ENCODE measurements around the gene PRKAG2.

Gene PRKAG2

GRCh38 chr7:151626422-151627115, 250.3 kb downstream of the PRKAG2 start:
- H3K27me3 ChIP-seq (ENCODE audit: control insufficient read depth in 3 of 3, insufficient read depth in 3 of 3, low read depth in 1 of 3, low read length in 3 of 3) = no peaks in the 10 kb centered on the region
- no peak overlapping the region for H3K27ac ChIP-seq (replicated peaks; ENCODE audit: low read length)
- H3K4ac ChIP-seq (ENCODE audit: low read length) = no peak overlapping the region
- H3K79me1 ChIP-seq (ENCODE audit: low read depth, low read length) = no peaks in the 10 kb centered on the region
- H2BK15ac ChIP-seq (ENCODE audit: low read length) = no peak overlapping the region
- peaks cover 3 to 6% of the 10 kb centered on the region in 2 donors for H3K4me1 ChIP-seq (ENCODE audit: control insufficient read depth in 2 of 2, insufficient read depth in 1 of 2, low read depth in 1 of 2, low read length in 2 of 2)
- H4K8ac ChIP-seq (ENCODE audit: low read depth, low read length) = no peak overlapping the region
- no peak overlapping the region for H3K4me3 ChIP-seq (ENCODE audit: low read length in 2 of 2)
- H2AFZ ChIP-seq (ENCODE audit: low read length) = no peak overlapping the region
- no peak overlapping the region for H2BK5ac ChIP-seq (ENCODE audit: low read length)
- H2BK120ac ChIP-seq (ENCODE audit: low read depth, low read length) = no peak overlapping the region
- H2AK5ac ChIP-seq (ENCODE audit: low read depth, low read length) = no peak overlapping the region
- H4K91ac ChIP-seq (ENCODE audit: low read depth, low read length, poor library complexity) = no peak overlapping the region
- H3K4me2 ChIP-seq (ENCODE audit: insufficient read depth, low read length, poor library complexity, severe bottlenecking) = no peak overlapping the region
- no peak overlapping the region for H3K9ac ChIP-seq (ENCODE audit: low read depth, low read length, poor library complexity)
- no peak overlapping the region for H3K14ac ChIP-seq (ENCODE audit: low read length)
- no peak overlapping the region for H3K23ac ChIP-seq (ENCODE audit: low read depth, low read length, poor library complexity)
- no peak overlapping the region for H3K18ac ChIP-seq (ENCODE audit: low read length)
- H2BK12ac ChIP-seq (ENCODE audit: low read length) = no peak overlapping the region
- no peaks in the 10 kb centered on the region for H3K36me3 ChIP-seq (replicated peaks in 1 of 2; ENCODE audit: control insufficient read depth in 2 of 2, insufficient read depth in 2 of 2, low read length in 2 of 2)
- peak; percentile 29 for DNase-seq (ENCODE audit: low spot score)
- WGBS, 2 donors (ENCODE audit: extremely low coverage in 2 of 2, insufficient read length in 2 of 2, insufficient replicate concordance in 1 of 2) = no CpG with 5 or more reads among the region's 11 CpGs
- no peaks in the 10 kb centered on the region for H3K9me3 ChIP-seq (replicated peaks in 1 of 2; ENCODE audit: control insufficient read depth in 2 of 2, insufficient read depth in 1 of 2, low read depth in 1 of 2, low read length in 2 of 2)

- no peak overlapping the region for H3K14ac ChIP-seq (ENCODE audit: low read length)
- no CpG with 5 or more reads among the region's 9 CpGs for WGBS, 2 donors (ENCODE audit: extremely low coverage in 2 of 2, insufficient read length in 2 of 2, insufficient replicate concordance in 1 of 2)
- H3K4me2 ChIP-seq (ENCODE audit: insufficient read depth, low read length, poor library complexity, severe bottlenecking) = no peak overlapping the region
- no peaks in the 10 kb centered on the region for H3K36me3 ChIP-seq (replicated peaks in 1 of 2; ENCODE audit: control insufficient read depth in 2 of 2, insufficient read depth in 2 of 2, low read length in 2 of 2)
- H3K18ac ChIP-seq (ENCODE audit: low read length) = no peak overlapping the region
- peaks cover 3 to 4% of the 10 kb centered on the region in 2 donors for H3K4me1 ChIP-seq (ENCODE audit: control insufficient read depth in 2 of 2, insufficient read depth in 1 of 2, low read depth in 1 of 2, low read length in 2 of 2)
- H2BK15ac ChIP-seq (ENCODE audit: low read length) = no peak overlapping the region
- H2BK120ac ChIP-seq (ENCODE audit: low read depth, low read length) = no peak overlapping the region
- H3K79me1 ChIP-seq (ENCODE audit: low read depth, low read length) = no peaks in the 10 kb centered on the region
- no peak overlapping the region for H3K23ac ChIP-seq (ENCODE audit: low read depth, low read length, poor library complexity)
- H2BK5ac ChIP-seq (ENCODE audit: low read length) = no peak overlapping the region
- no peak for DNase-seq (ENCODE audit: low spot score)
- H4K91ac ChIP-seq (ENCODE audit: low read depth, low read length, poor library complexity) = no peak overlapping the region
- no peaks in the 10 kb centered on the region for H3K27me3 ChIP-seq (ENCODE audit: control insufficient read depth in 3 of 3, insufficient read depth in 3 of 3, low read depth in 1 of 3, low read length in 3 of 3)
- no peak overlapping the region for H2AFZ ChIP-seq (ENCODE audit: low read length)
- H3K9me3 ChIP-seq (replicated peaks in 1 of 2; ENCODE audit: control insufficient read depth in 2 of 2, insufficient read depth in 1 of 2, low read depth in 1 of 2, low read length in 2 of 2) = no peaks in the 10 kb centered on the region
- no peak overlapping the region for H2BK12ac ChIP-seq (ENCODE audit: low read length)
- no peak overlapping the region for H4K8ac ChIP-seq (ENCODE audit: low read depth, low read length)
- no peak overlapping the region for H3K9ac ChIP-seq (ENCODE audit: low read depth, low read length, poor library complexity)
- no peak overlapping the region for H2AK5ac ChIP-seq (ENCODE audit: low read depth, low read length)
- H3K4ac ChIP-seq (ENCODE audit: low read length) = no peak overlapping the region
- H3K27ac ChIP-seq (replicated peaks; ENCODE audit: low read length) = no peak overlapping the region
- no peak overlapping the region for H3K4me3 ChIP-seq (ENCODE audit: low read length in 2 of 2)
These were observed 251.3 kb downstream of the PRKAG2 start for GRCh38 chr7:151625606-151626005.

- no peak overlapping the region for H3K4me3 ChIP-seq (ENCODE audit: low read length in 2 of 2)
- no peak overlapping the region for H2AK5ac ChIP-seq (ENCODE audit: low read depth, low read length)
- H3K27me3 ChIP-seq (ENCODE audit: control insufficient read depth in 3 of 3, insufficient read depth in 3 of 3, low read depth in 1 of 3, low read length in 3 of 3) = no peaks in the 10 kb centered on the region
- H2BK5ac ChIP-seq (ENCODE audit: low read length) = no peak overlapping the region
- no peak overlapping the region for H3K4me2 ChIP-seq (ENCODE audit: insufficient read depth, low read length, poor library complexity, severe bottlenecking)
- no peak overlapping the region for H4K91ac ChIP-seq (ENCODE audit: low read depth, low read length, poor library complexity)
- no peaks in the 10 kb centered on the region for H3K9me3 ChIP-seq (replicated peaks in 1 of 2; ENCODE audit: control insufficient read depth in 2 of 2, insufficient read depth in 1 of 2, low read depth in 1 of 2, low read length in 2 of 2)
- no peak overlapping the region for H2BK12ac ChIP-seq (ENCODE audit: low read length)
- WGBS, 2 donors (ENCODE audit: extremely low coverage in 2 of 2, insufficient read length in 2 of 2, insufficient replicate concordance in 1 of 2) = no CpG with 5 or more reads among the region's 18 CpGs
- no peak overlapping the region for H4K8ac ChIP-seq (ENCODE audit: low read depth, low read length)
- DNase-seq (ENCODE audit: low spot score) = no peak
- H2AFZ ChIP-seq (ENCODE audit: low read length) = no peak overlapping the region
- H3K18ac ChIP-seq (ENCODE audit: low read length) = no peak overlapping the region
- H3K4ac ChIP-seq (ENCODE audit: low read length) = no peak overlapping the region
- no peak overlapping the region for H3K23ac ChIP-seq (ENCODE audit: low read depth, low read length, poor library complexity)
- H2BK15ac ChIP-seq (ENCODE audit: low read length) = no peak overlapping the region
- H2BK120ac ChIP-seq (ENCODE audit: low read depth, low read length) = no peak overlapping the region
- H3K27ac ChIP-seq (replicated peaks; ENCODE audit: low read length) = no peak overlapping the region
- no peaks in the 10 kb centered on the region for H3K36me3 ChIP-seq (replicated peaks in 1 of 2; ENCODE audit: control insufficient read depth in 2 of 2, insufficient read depth in 2 of 2, low read length in 2 of 2)
- H3K79me1 ChIP-seq (ENCODE audit: low read depth, low read length) = no peaks in the 10 kb centered on the region
- no peak overlapping the region for H3K9ac ChIP-seq (ENCODE audit: low read depth, low read length, poor library complexity)
- H3K14ac ChIP-seq (ENCODE audit: low read length) = no peak overlapping the region
- H3K4me1 ChIP-seq (ENCODE audit: control insufficient read depth in 2 of 2, insufficient read depth in 1 of 2, low read depth in 1 of 2, low read length in 2 of 2) = peaks cover 2 to 3% of the 10 kb centered on the region in 2 donors
These were observed 252.5 kb downstream of the PRKAG2 start for GRCh38 chr7:151624246-151624928.

- no peak overlapping the region for H3K9ac ChIP-seq (ENCODE audit: low read depth, low read length, poor library complexity)
- H3K36me3 ChIP-seq (replicated peaks in 1 of 2; ENCODE audit: control insufficient read depth in 2 of 2, insufficient read depth in 2 of 2, low read length in 2 of 2) = no peaks in the 10 kb centered on the region
- no peak overlapping the region for H2AFZ ChIP-seq (ENCODE audit: low read length)
- H4K91ac ChIP-seq (ENCODE audit: low read depth, low read length, poor library complexity) = no peak overlapping the region
- H2BK120ac ChIP-seq (ENCODE audit: low read depth, low read length) = no peak overlapping the region
- no peak overlapping the region for H2BK12ac ChIP-seq (ENCODE audit: low read length)
- no peak overlapping the region for H3K4me3 ChIP-seq (ENCODE audit: low read length in 2 of 2)
- H3K4ac ChIP-seq (ENCODE audit: low read length) = no peak overlapping the region
- no peak overlapping the region for H3K14ac ChIP-seq (ENCODE audit: low read length)
- H2AK5ac ChIP-seq (ENCODE audit: low read depth, low read length) = no peak overlapping the region
- H3K4me1 ChIP-seq (ENCODE audit: control insufficient read depth in 2 of 2, insufficient read depth in 1 of 2, low read depth in 1 of 2, low read length in 2 of 2) = peaks cover 0 to under 1% of the 10 kb centered on the region in 2 donors
- H4K8ac ChIP-seq (ENCODE audit: low read depth, low read length) = no peak overlapping the region
- no peak overlapping the region for H3K18ac ChIP-seq (ENCODE audit: low read length)
- H2BK5ac ChIP-seq (ENCODE audit: low read length) = no peak overlapping the region
- H2BK15ac ChIP-seq (ENCODE audit: low read length) = no peak overlapping the region
- no CpG with 5 or more reads among the region's 6 CpGs for WGBS, 2 donors (ENCODE audit: extremely low coverage in 2 of 2, insufficient read length in 2 of 2, insufficient replicate concordance in 1 of 2)
- H3K27ac ChIP-seq (replicated peaks; ENCODE audit: low read length) = no peak overlapping the region
- no peak overlapping the region for H3K4me2 ChIP-seq (ENCODE audit: insufficient read depth, low read length, poor library complexity, severe bottlenecking)
- no peak overlapping the region for H3K23ac ChIP-seq (ENCODE audit: low read depth, low read length, poor library complexity)
- H3K79me1 ChIP-seq (ENCODE audit: low read depth, low read length) = no peaks in the 10 kb centered on the region
- no peaks in the 10 kb centered on the region for H3K9me3 ChIP-seq (replicated peaks in 1 of 2; ENCODE audit: control insufficient read depth in 2 of 2, insufficient read depth in 1 of 2, low read depth in 1 of 2, low read length in 2 of 2)
- DNase-seq (ENCODE audit: low spot score) = no peak
- no peaks in the 10 kb centered on the region for H3K27me3 ChIP-seq (ENCODE audit: control insufficient read depth in 3 of 3, insufficient read depth in 3 of 3, low read depth in 1 of 3, low read length in 3 of 3)
These were observed 253.1 kb downstream of the PRKAG2 start for GRCh38 chr7:151623766-151624165.
